Measurements from ENCODE around the gene ACO1. TPM values are rescaled to one million over a fixed set of nuclear protein-coding genes. Genes with fewer than 3 reads are reported as not detected.

The ACO1 gene
- total and polyA plus RNA-seq, 2 donors (not counting 3 experiments of a cell fraction or from before 2014, with no cell fraction given): 51.6 to 54.1 TPM

- Histone ChIP-seq H3K4me2 (ENCODE audit: insufficient read depth, low read length) (no peak overlapping the region), H3K79me2 (ENCODE audit: control insufficient read depth, insufficient read depth, low read length) (no peaks in the 10 kb centered on the region), H3K9me1 (replicated peaks; ENCODE audit: control insufficient read depth, extremely low read depth, insufficient read depth, low read length) (no peaks in the 10 kb centered on the region), H3K9ac (replicated peaks; ENCODE audit: extremely low read depth, insufficient read depth, low read length) (no peak overlapping the region), H4K20me1 (replicated peaks; ENCODE audit: control insufficient read depth, extremely low read depth, insufficient read depth, low read length) (no peaks in the 10 kb centered on the region), H3K27me3 (ENCODE audit: control insufficient read depth in 2 of 2, insufficient read depth in 2 of 2, low read length in 2 of 2) (peaks cover 2 to 3% of the 10 kb centered on the region in 2 experiments), H3K36me3 (ENCODE audit: control insufficient read depth in 2 of 2, extremely low read depth in 1 of 2, insufficient read depth in 2 of 2, low read length in 2 of 2) (no peaks in the 10 kb centered on the region), H2AFZ (ENCODE audit: low read depth, low read length) (no peak overlapping the region), H3K27ac (ENCODE audit: insufficient read depth, low read depth, low read length) (no peak overlapping the region), H3K4me1 (ENCODE audit: control insufficient read depth, extremely low read depth, insufficient read depth, low read length) (no peaks in the 10 kb centered on the region), H3K4me3 (replicated peaks in 1 of 3; ENCODE audit: insufficient read depth in 1 of 3, low read depth in 1 of 3, low read length in 3 of 3) (no peak overlapping the region), H3K9me3 (replicated peaks; ENCODE audit: control insufficient read depth, insufficient read depth, low read length) (no peaks in the 10 kb centered on the region)
- DNase-seq (ENCODE audit: low read depth, low spot score): no peak
- CTCF ChIA-PET: no interaction called here
- no TSS peak for BruUV-seq (replicated peaks)
- intact Hi-C loops (cut with micrococcal nuclease): no loop called here
- POLR2A ChIA-PET: no interaction called here
- dilution Hi-C loops (cut with MboI; ENCODE audit: extremely low pct_ligation_motif_present, low sequenced_read_pairs): no loop called here
- no peak for FAIRE-seq
- TF ChIP-seq MAX (IDR thresholded peaks at IDR 0.05; ENCODE audit: insufficient read depth, insufficient read length) (no peak), JUN (IDR thresholded peaks at IDR 0.05; ENCODE audit: borderline replicate concordance, insufficient read depth, insufficient read length, low read depth) (no peak), MYC (IDR thresholded peaks at IDR 0.05; ENCODE audit: low read depth, low read length) (no peak), GATA2 (IDR thresholded peaks at IDR 0.05; ENCODE audit: insufficient read depth, insufficient read length, low read depth, low read length) (no peak), POLR2AphosphoS5 (IDR thresholded peaks at IDR 0.05; ENCODE audit: insufficient read depth, low read depth, low read length) (no peak), POLR2A (IDR thresholded peaks at IDR 0.05; ENCODE audit: low read depth, low read length) (no peak), EZH2 (IDR thresholded peaks at IDR 0.05; ENCODE audit: borderline replicate concordance, low read depth, low read length, severe bottlenecking) (no peak), CTCF (IDR thresholded peaks at IDR 0.05; ENCODE audit: extremely low read depth in 1 of 2, insufficient read depth in 1 of 2, low read depth in 1 of 2, low read length in 2 of 2) (no peak), FOS (IDR thresholded peaks at IDR 0.05; ENCODE audit: borderline replicate concordance, insufficient read depth, low read length) (no peak)
Observed at GRCh38 chr9:32349013-32349412, 35.4 kb upstream of the ACO1 start.

All from endothelial cell of umbilical vein (primary cell).